ENCODE data around the gene ROBO1.

The ROBO1 gene

DNA sequence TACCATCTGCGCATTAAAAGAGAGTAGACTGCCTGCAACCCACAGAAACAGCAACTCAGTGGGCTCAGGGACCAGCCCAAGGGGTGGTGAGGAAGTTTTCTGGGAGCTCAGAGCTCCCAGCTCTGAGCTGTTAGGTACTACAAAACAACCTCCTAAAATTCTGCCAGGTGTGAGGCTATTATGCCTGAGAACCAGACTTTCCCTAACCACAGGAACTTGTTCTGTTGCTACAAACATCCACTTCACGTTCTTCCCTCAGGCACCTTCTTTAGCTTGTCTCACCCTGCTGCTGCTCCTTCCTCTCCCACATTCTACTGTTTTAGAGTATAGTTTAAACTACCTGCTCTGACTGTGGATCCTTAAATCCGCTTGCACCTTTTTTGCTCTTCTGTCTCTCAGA, 399.4 kb downstream of the ROBO1 start:
- H3K4me3 ChIP-seq (ENCODE audit: control insufficient read depth, low read depth, low read length): no peak overlapping the region
- DNase-seq (ENCODE audit: low read depth): no peak
- TF ChIP-seq, protein P1, sequence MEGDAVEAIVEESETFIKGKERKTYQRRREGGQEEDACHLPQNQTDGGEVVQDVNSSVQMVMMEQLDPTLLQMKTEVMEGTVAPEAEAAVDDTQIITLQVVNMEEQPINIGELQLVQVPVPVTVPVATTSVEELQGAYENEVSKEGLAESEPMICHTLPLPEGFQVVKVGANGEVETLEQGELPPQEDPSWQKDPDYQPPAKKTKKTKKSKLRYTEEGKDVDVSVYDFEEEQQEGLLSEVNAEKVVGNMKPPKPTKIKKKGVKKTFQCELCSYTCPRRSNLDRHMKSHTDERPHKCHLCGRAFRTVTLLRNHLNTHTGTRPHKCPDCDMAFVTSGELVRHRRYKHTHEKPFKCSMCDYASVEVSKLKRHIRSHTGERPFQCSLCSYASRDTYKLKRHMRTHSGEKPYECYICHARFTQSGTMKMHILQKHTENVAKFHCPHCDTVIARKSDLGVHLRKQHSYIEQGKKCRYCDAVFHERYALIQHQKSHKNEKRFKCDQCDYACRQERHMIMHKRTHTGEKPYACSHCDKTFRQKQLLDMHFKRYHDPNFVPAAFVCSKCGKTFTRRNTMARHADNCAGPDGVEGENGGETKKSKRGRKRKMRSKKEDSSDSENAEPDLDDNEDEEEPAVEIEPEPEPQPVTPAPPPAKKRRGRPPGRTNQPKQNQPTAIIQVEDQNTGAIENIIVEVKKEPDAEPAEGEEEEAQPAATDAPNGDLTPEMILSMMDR (IDR thresholded peaks at IDR 0.05; ENCODE audit: control insufficient read depth, insufficient read depth, low read depth, low read length, missing control alignments): no peak

DNA sequence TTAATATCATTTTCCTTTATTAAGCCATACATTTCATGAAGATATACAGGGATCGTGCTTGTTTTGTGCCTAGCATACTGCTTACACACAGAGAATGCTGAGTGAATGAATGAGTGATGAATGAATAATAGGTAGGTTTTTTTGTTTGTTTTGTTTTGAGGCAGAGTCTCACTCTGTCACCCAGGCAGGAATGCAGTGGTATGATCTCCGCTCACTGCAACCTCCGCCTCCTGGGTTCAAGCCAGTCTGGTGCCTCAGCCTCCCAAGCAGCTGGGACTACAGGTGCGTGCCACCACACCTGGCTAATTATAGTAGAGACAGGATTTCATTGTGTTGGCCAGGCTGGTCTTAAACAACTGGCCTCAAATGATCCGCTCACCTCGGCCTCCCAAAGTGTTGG, 400.0 kb downstream of the ROBO1 start:
- TF ChIP-seq, protein P1 (IDR thresholded peaks at IDR 0.05; ENCODE audit: control insufficient read depth, insufficient read depth, low read depth, low read length, missing control alignments): no peak
- no peak for DNase-seq (ENCODE audit: low read depth)
- no peak overlapping the region for H3K4me3 ChIP-seq (ENCODE audit: control insufficient read depth, low read depth, low read length)

DNA sequence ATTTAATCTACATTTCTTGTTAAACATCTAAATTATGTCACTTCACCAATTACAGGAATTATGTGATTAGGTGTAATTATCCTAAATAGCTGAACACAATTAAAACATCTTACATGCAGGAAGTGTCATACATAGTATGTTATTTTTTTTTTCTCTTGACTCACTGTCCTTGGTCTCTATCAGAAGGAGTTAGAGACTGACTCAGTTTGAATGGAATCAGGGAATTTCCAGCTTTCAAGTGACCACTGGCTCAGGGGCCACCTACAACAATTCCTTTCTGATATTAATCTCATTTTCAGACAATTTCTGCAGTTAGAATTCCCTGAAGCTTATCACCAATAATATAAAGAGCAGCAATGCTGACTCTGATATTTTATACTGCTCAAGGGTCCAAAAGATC, 400.7 kb downstream of the ROBO1 start:
- no peak overlapping the region for H3K4me3 ChIP-seq (ENCODE audit: control insufficient read depth, low read depth, low read length)
- no peak for DNase-seq (ENCODE audit: low read depth)
- TF ChIP-seq, protein P1 (IDR thresholded peaks at IDR 0.05; ENCODE audit: control insufficient read depth, insufficient read depth, low read depth, low read length, missing control alignments): no peak

DNA sequence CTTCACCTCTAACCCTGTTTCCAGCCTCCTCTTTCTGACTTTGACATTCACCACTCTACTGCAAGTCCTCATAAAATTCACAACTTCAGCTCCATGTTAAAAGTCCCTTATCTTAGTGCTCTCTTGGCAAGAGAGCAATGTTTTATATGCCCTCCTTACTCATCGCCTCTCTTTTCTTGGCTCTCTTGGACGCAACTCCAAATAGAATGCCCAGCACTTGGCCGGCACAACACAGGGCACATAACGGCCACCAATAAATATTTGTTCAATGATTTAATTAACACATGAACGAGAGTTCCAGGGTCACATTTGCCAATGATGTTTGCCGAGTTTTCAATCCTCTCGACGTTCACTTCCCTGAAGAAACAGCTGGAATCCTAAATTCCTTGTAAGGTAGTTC, 401.4 kb downstream of the ROBO1 start:
- H3K4me3 ChIP-seq (ENCODE audit: control insufficient read depth, low read depth, low read length): no peak overlapping the region
- no peak for DNase-seq (ENCODE audit: low read depth)
- TF ChIP-seq, protein P1 (IDR thresholded peaks at IDR 0.05; ENCODE audit: control insufficient read depth, insufficient read depth, low read depth, low read length, missing control alignments): no peak

DNA sequence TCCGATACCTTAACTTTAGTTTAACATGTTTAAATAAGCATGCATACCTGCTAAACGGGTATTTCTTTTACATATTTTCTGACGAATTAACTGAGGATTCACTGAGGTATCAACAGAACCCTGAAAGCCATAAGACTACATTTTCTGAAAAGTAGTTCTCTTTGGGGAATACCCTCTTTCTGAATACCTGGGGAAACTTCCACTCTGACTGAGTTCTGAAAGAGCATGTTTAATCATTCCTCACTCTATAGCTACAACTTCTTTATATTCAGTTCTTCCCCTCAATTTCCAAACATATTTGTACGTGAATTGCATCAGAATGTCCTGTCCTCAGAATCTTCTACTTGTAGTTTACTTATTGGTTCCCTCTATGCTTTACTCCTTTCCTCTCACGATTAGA, 403.0 kb downstream of the ROBO1 start:
- TF ChIP-seq, protein P1 (IDR thresholded peaks at IDR 0.05; ENCODE audit: control insufficient read depth, insufficient read depth, low read depth, low read length, missing control alignments): no peak
- no peak overlapping the region for H3K4me3 ChIP-seq (ENCODE audit: control insufficient read depth, low read depth, low read length)

DNA sequence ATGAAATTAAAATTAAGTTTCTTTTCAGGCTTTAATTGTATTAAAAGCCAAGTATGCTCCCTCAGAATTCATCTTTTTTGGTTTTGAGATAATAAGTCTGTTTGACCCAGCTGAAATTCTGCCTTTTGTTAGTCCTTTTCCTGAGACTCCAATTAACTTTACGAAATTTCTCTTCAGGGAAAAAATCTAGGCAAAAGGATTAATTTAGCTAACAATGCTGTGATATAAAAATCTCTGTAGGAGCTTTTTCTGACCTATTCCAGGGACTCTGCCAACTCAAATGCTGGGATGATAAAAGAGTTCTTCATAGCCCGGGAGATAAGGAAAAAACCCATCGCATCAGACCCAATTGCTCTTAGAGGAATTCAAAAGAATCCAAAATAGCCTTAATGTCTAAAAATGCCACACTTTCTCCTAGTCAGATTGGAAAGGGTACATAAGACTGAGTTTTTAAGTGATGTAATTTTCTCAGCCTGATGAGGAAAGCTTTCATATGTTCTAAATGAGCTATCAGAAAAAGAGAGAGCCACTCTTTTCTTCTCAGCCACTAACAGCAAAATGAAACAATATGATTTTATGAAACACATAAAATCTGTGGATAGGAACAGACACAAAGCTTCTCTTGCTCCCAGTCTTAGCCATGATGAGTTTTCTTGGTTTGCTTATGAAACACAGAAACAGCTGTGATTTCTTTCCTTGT, 405.1 kb downstream of the ROBO1 start:
- H3K4me3 ChIP-seq (ENCODE audit: control insufficient read depth, low read depth, low read length): no peak overlapping the region
- TF ChIP-seq, protein P1 (IDR thresholded peaks at IDR 0.05; ENCODE audit: control insufficient read depth, insufficient read depth, low read depth, low read length, missing control alignments): no peak

More for the DNA sequence above, 403.0 kb downstream of the ROBO1 start:
- DNase-seq (ENCODE audit: low read depth): no peak

More for the DNA sequence above, 405.1 kb downstream of the ROBO1 start:
- no peak for DNase-seq (ENCODE audit: low read depth)
